SK-N-MC (cell line): Measurements from ENCODE around the gene GFI1B.

ENCODE experiments used
- EZH2 ChIP-seq: fragments of 200-600 bp; sonication (generic); IDR thresholded peaks from one replicate; pipeline ENCODE4 v1.6.1; 2017; ENCODE audit warnings: antibody characterized with exemption
- FOXP2 ChIP-seq: optimal IDR thresholded peaks from 2 replicates; pipeline ENCODE3; 2011; ENCODE audit warnings: mild to moderate bottlenecking, moderate library complexity; ENCODE audit not compliant: insufficient read depth; ENCODE audit errors: extremely low read length, control extremely low read depth
- POLR2AphosphoS5 ChIP-seq: IDR thresholded peaks from 2 replicates; pipeline ENCODE4 v1.6.1; 2012; ENCODE audit warnings: mild to moderate bottlenecking, low read depth, low read length, borderline replicate concordance

- TF ChIP-seq EZH2 (peak; percentile 51), POLR2AphosphoS5 (no peak), FOXP2 (no peak)
These were observed at the start of gene GFI1B for GRCh38 chr9:132978451-132979131.
